Measurements from ENCODE around the gene RIMBP2. TPM values are rescaled to one million over a fixed set of nuclear protein-coding genes. Genes with fewer than 3 reads are reported as not detected.

The RIMBP2 gene
- total RNA-seq, 8 experiments from 2014 or later = 0.09 to 24.7 (median 13.0) TPM

DNA sequence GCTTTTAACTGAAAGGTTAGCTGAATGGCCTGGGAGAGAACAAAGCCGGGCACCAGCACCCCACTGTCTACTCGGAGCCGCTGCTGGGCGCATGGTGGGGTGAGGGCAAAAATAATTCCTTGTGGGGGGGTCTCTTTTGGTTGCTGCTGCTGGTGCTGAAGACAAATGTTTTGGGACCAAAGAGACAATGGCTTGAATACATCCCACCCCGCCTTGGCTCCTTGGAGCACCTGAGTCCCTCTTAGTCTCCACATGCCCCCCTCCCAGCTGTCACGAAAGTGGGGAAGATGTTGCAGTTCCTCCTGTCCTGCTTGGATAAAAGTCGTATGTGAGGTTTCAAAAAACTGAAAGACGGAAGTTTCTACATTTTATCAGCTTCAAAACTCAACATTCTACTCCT, 293.4 kb downstream of the RIMBP2 start:
- no peak for ATAC-seq (replicated peaks in 6 of 8)
- in situ Hi-C loops (cut with MboI; ENCODE audit: low pct_unique_long_range_greater_than_20kb in 2 of 9, low sequenced_read_pairs in 9 of 9, unreplicated experiment in 9 of 9) = loop anchor here in 1 of 9 experiments (25.0 kb wide), 1 partner anchor 315 kb away; no protein-coding TSS in a partner anchor
- Histone ChIP-seq H3K27ac (no peak overlapping the region), H3K4me3 (no peak overlapping the region), H3K4me1 (replicated peaks in 1 of 2) (peaks cover 0 to 5% of the 10 kb centered on the region in 2 donors)
- 10 to 100% (median 70%) methylated on average over 1 to 6 of the region's 8 CpGs; no CpG with 5 or more reads in 2 of the 10 experiments for WGBS, 10 experiments

- no peak overlapping the region for H3K27ac ChIP-seq
- no peak overlapping the region for H3K4me3 ChIP-seq
- ATAC-seq (replicated peaks in 6 of 8) = no peak
- H3K4me1 ChIP-seq (replicated peaks in 1 of 2) = no peaks in the 10 kb centered on the region
- 0 to 94% (median 47%) methylated on average over 1 to 4 of the region's 6 CpGs; no CpG with 5 or more reads in 6 of the 10 experiments for WGBS, 10 experiments
- in situ Hi-C loops (cut with MboI; ENCODE audit: low pct_unique_long_range_greater_than_20kb in 2 of 9, low sequenced_read_pairs in 9 of 9, unreplicated experiment in 9 of 9) = loop anchor here in 1 of 9 experiments (25.0 kb wide), 1 partner anchor 315 kb away; no protein-coding TSS in a partner anchor
Measured at GRCh38 chr12:130421896-130422295, 294.2 kb downstream of the RIMBP2 start.

- ATAC-seq (replicated peaks in 6 of 8) = no peak
- Histone ChIP-seq H3K4me1 (replicated peaks in 1 of 2) (no peaks in the 10 kb centered on the region), H3K4me3 (no peak overlapping the region), H3K27ac (no peak overlapping the region)
- 20 to 92% (median 66%) methylated on average over 2 to 4 of the region's 4 CpGs; no CpG with 5 or more reads in 2 of the 10 experiments for WGBS, 10 experiments
- in situ Hi-C loops (cut with MboI; ENCODE audit: low pct_unique_long_range_greater_than_20kb in 2 of 9, low sequenced_read_pairs in 9 of 9, unreplicated experiment in 9 of 9) = loop anchor here in 1 of 9 experiments (25.0 kb wide), 1 partner anchor 317 kb away; no protein-coding TSS in a partner anchor
Measured at GRCh38 chr12:130420071-130420470, 296.0 kb downstream of the RIMBP2 start.

- 0 to 79% (median 39%) methylated on average over 1 to 5 of the region's 6 CpGs; no CpG with 5 or more reads in 3 of the 10 experiments for whole genome bisulfite sequencing, 10 experiments
- in situ Hi-C loops (cut with MboI; ENCODE audit: low pct_unique_long_range_greater_than_20kb in 2 of 9, low sequenced_read_pairs in 9 of 9, unreplicated experiment in 9 of 9) = loop anchor here in 1 of 9 experiments (25.0 kb wide), 1 partner anchor 318 kb away; no protein-coding TSS in a partner anchor
- Histone ChIP-seq H3K4me3 (no peak overlapping the region), H3K4me1 (replicated peaks in 1 of 2) (no peaks in the 10 kb centered on the region), H3K27ac (no peak overlapping the region)
- ATAC-seq (replicated peaks in 6 of 8) = no peak
Measured at GRCh38 chr12:130419116-130419515, 297.0 kb downstream of the RIMBP2 start.

DNA sequence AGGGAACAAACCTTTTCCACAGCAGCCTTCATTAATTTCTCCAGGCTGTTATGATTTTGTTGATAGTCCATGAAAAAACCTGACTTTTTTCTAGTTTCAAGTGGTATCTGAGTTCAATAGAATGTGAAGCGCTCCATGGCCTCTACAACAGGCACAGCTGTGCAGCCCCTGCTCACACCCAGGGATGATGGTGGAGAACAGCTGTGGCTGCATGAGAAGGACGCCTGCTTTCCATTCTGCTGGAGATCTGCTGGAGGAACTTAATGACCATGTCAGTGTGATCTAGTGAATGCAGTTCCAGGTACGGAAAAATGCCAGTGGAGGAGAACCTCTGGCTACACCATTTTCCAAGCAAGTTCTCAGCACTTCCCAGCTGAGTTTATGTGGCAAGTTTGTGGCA, 297.8 kb downstream of the RIMBP2 start:
- WGBS, 10 experiments = 27 to 100% (median 78%) methylated on average over 1 to 3 of the region's 3 CpGs; no CpG with 5 or more reads in 3 of the 10 experiments

DNA sequence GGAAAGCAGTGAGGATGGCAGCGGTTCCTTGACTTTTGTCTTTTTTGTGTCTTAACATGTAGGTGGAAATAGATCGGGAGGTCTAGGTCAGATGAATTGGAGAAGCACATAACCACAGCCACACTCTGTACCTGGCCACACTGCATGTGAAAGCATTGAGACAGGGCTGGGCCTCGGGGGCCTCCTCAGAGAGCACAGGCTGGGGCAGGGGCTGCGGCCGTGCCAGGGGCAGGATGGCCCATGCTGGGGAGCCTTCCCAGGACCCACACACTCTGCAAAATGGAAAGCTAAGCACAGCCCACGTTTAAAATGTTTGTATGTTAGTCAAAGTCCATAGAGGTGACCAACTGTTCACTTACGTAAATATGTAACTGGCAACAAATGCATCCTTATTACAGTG, 301.7 kb downstream of the RIMBP2 start:
- in situ Hi-C loops (cut with MboI; ENCODE audit: low pct_unique_long_range_greater_than_20kb in 2 of 9, low sequenced_read_pairs in 9 of 9, unreplicated experiment in 9 of 9) = loop anchor here in 1 of 9 experiments (25.0 kb wide), 1 partner anchor 323 kb away; no protein-coding TSS in a partner anchor
- Histone ChIP-seq H3K27ac (no peak overlapping the region), H3K4me3 (no peak overlapping the region), H3K4me1 (replicated peaks in 1 of 2) (no peaks in the 10 kb centered on the region)
- WGBS, 10 experiments = 0 to 100% (median 71%) methylated on average over 1 to 6 of the region's 7 CpGs; no CpG with 5 or more reads in 3 of the 10 experiments
- no peak for ATAC-seq (replicated peaks in 6 of 8)

More for the DNA sequence above, 297.8 kb downstream of the RIMBP2 start:
- Histone ChIP-seq H3K4me3 (no peak overlapping the region), H3K4me1 (replicated peaks in 1 of 2) (no peaks in the 10 kb centered on the region), H3K27ac (no peak overlapping the region)
- in situ Hi-C loops (cut with MboI; ENCODE audit: low pct_unique_long_range_greater_than_20kb in 2 of 9, low sequenced_read_pairs in 9 of 9, unreplicated experiment in 9 of 9) = loop anchor here in 1 of 9 experiments (25.0 kb wide), 1 partner anchor 319 kb away; no protein-coding TSS in a partner anchor
- ATAC-seq (replicated peaks in 6 of 8) = no peak

DNA sequence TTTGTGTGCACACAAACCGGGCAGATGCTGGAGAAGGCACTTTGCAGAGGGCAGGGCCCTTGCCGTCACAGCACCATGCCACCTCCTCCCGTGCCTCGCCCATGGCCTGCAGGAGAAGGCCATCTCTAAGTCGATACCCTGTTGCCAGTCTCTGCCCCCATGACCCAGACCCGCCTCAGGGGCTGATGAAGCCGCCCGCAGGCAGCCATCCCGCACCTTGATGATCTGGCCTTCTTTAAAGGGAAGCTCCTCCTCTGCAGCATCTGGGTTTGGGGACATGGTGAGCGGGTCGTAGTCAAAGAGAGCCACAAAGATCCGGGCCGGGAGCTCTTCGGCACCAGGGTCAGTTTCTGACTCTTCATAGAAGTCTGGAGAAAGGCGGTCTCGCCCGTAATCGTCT, 302.2 kb downstream of the RIMBP2 start:
- ATAC-seq (replicated peaks in 6 of 8) = no peak
- H3K4me1 ChIP-seq (replicated peaks in 1 of 2) = no peaks in the 10 kb centered on the region
- H3K27ac ChIP-seq = no peak overlapping the region
- no peak overlapping the region for H3K4me3 ChIP-seq
- in situ Hi-C loops (cut with MboI; ENCODE audit: low pct_unique_long_range_greater_than_20kb in 2 of 9, low sequenced_read_pairs in 9 of 9, unreplicated experiment in 9 of 9) = loop anchor here in 1 of 9 experiments (25.0 kb wide), 1 partner anchor 323 kb away; no protein-coding TSS in a partner anchor
- 20 to 100% (median 78%) methylated on average over 1 to 14 of the region's 18 CpGs; no CpG with 5 or more reads in 2 of the 10 experiments for WGBS, 10 experiments

DNA sequence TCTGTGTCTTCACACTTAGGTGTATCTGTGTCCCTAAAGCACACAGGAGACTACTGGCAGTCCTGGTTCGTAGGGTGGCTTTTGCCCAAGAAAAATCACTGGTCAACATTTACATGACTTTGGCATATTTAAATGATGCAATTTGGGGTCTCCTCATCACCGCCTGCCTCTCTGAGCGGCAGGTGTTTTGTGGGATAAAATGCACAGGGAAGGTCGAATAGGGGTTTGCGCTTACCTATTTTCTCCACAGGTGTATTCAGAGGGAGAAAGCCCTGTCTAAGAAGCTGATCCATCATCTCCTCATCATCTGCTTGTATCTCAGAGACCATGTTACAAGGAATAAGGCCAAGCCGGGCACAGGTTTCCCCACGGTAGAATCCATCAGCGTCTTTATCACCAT, 303.7 kb downstream of the RIMBP2 start:
- WGBS, 10 experiments = 42 to 100% (median 80%) methylated on average over 2 to 6 of the region's 8 CpGs; no CpG with 5 or more reads in 2 of the 10 experiments

GRCh38 chr12:130405332-130405731, 310.8 kb downstream of the RIMBP2 start:
- H3K4me3 ChIP-seq = no peak overlapping the region
- H3K4me1 ChIP-seq (replicated peaks in 1 of 2) = no peaks in the 10 kb centered on the region
- no peak overlapping the region for H3K27ac ChIP-seq
- peak in 1 of 8 experiments; percentile 49 for ATAC-seq (replicated peaks in 6 of 8)
- in situ Hi-C loops (cut with MboI; ENCODE audit: low pct_unique_long_range_greater_than_20kb in 2 of 9, low sequenced_read_pairs in 9 of 9, unreplicated experiment in 9 of 9) = loop anchor here in 1 of 9 experiments (25.0 kb wide), 1 partner anchor 332 kb away; no protein-coding TSS in a partner anchor
- 26 to 100% (median 64%) methylated on average over 1 to 4 of the region's 7 CpGs; no CpG with 5 or more reads in 6 of the 10 experiments for WGBS, 10 experiments

More for the DNA sequence above, 303.7 kb downstream of the RIMBP2 start:
- H3K4me1 ChIP-seq (replicated peaks in 1 of 2) = no peaks in the 10 kb centered on the region
- no peak overlapping the region for H3K27ac ChIP-seq
- ATAC-seq (replicated peaks in 6 of 8) = no peak
- H3K4me3 ChIP-seq = no peak overlapping the region
- in situ Hi-C loops (cut with MboI; ENCODE audit: low pct_unique_long_range_greater_than_20kb in 2 of 9, low sequenced_read_pairs in 9 of 9, unreplicated experiment in 9 of 9) = loop anchor here in 1 of 9 experiments (25.0 kb wide), 1 partner anchor 325 kb away; no protein-coding TSS in a partner anchor

DNA sequence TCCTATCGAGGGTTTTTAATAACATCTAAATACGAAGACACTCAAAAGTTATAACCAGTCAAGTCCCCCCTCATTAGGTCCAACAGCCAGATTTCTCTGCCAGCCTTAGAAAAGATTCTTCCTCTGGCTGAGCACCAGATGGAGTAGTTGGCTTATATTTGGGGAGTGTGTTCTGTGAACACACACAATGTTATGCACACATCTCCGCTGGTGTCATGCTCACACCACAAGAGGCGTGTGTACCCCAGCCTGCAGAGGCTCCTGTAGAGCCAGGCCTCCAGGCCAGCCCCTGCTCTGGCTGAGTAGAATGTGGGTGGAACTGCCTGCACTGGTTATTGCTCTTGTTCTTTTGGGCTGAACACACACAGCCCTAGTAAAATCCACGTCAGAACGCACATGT, 314.4 kb downstream of the RIMBP2 start:
- Histone ChIP-seq H3K4me3 (no peak overlapping the region), H3K27ac (no peak overlapping the region), H3K4me1 (replicated peaks in 1 of 2) (no peaks in the 10 kb centered on the region)
- in situ Hi-C loops (cut with MboI; ENCODE audit: low pct_unique_long_range_greater_than_20kb in 2 of 9, low sequenced_read_pairs in 9 of 9, unreplicated experiment in 9 of 9) = loop anchor here in 1 of 9 experiments (25.0 kb wide), 1 partner anchor 336 kb away; no protein-coding TSS in a partner anchor
- WGBS, 10 experiments = 0 to 67% (median 40%) methylated on average over 1 to 4 of the region's 6 CpGs; no CpG with 5 or more reads in 5 of the 10 experiments
- peak in 4 of 8 experiments; percentile 63 to 84 (median 82) for ATAC-seq (replicated peaks in 6 of 8)

DNA sequence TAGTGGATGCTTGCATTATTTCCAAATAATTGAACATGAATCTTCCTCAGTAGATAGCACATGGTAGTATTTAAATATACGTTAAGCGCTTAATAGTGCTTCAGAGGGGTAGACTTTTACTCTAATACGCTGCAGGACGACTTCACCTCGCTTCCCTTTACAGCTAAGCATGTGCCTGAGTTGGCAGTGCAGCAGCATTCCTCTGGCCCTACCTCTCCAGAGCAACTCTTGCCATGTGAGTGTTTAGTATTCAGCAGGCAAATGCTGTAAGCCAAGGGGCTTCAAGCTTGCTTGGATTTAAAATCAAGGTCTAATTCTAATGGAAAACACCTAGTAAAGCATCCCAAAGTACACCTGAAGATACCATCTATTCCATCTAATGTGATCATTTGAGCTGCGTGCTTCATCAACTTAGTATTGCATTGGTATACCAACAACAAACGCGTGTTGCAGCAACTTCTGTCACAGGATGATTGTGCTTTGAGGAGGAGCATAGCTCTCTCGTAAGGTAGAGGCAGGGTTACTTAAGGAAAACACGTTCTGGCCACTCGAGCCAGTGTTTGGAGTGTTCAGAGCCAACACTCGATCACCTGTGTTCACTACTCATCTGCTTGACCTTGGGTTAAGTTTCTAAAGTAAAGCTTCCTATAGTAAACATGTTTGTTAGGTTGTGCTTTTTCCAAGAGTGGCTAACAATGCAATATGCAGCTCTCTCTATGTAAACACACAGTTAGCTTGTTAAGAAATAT, 317.8 kb downstream of the RIMBP2 start:
- in situ Hi-C loops (cut with MboI; ENCODE audit: low pct_unique_long_range_greater_than_20kb in 2 of 9, low sequenced_read_pairs in 9 of 9, unreplicated experiment in 9 of 9) = no loop called here
- ATAC-seq (replicated peaks in 6 of 8) = peak in 1 of 8 experiments; percentile 81
- H3K27ac ChIP-seq = no peak overlapping the region
- no peaks in the 10 kb centered on the region for H3K4me1 ChIP-seq (replicated peaks in 1 of 2)
- 3 to 88% (median 37%) methylated on average over 3 to 12 of the region's 12 CpGs; no CpG with 5 or more reads in 1 of the 10 experiments for WGBS, 10 experiments
- no peak overlapping the region for H3K4me3 ChIP-seq

DNA sequence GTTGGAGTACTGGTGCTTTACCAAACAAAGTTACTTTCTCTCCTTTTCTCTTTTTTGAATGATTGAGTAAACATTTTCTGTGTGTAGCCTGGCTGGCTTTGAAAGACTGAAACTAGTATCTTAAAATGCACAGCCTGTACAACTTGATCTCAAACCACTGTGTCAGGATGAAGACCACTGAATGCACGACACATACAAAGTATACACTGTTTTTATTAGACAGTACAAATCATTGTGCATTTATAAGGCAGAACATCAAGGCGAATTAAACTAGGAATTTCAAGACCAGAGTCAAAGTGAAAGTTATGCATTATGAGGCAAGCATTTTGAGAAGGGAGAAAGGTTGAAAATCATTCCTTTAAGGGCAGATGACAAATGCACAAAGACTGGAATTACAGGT, 319.4 kb downstream of the RIMBP2 start:
- Histone ChIP-seq H3K27ac (no peak overlapping the region), H3K4me3 (no peak overlapping the region), H3K4me1 (replicated peaks in 1 of 2) (no peaks in the 10 kb centered on the region)
- in situ Hi-C loops (cut with MboI; ENCODE audit: low pct_unique_long_range_greater_than_20kb in 2 of 9, low sequenced_read_pairs in 9 of 9, unreplicated experiment in 9 of 9) = no loop called here
- 0 to 85% (median 20%) methylated on average over 1 to 2 of the region's 2 CpGs; no CpG with 5 or more reads in 3 of the 10 experiments for WGBS, 10 experiments
- ATAC-seq (replicated peaks in 6 of 8) = no peak

- H3K4me3 ChIP-seq = no peak overlapping the region
- H3K27ac ChIP-seq = no peak overlapping the region
- no peak for ATAC-seq (replicated peaks in 6 of 8)
- in situ Hi-C loops (cut with MboI; ENCODE audit: low pct_unique_long_range_greater_than_20kb in 2 of 9, low sequenced_read_pairs in 9 of 9, unreplicated experiment in 9 of 9) = no loop called here
- no peaks in the 10 kb centered on the region for H3K4me1 ChIP-seq (replicated peaks in 1 of 2)
- 0 to 100% (median 26%) methylated on average over 1 to 4 of the region's 4 CpGs; no CpG with 5 or more reads in 1 of the 10 experiments for WGBS, 10 experiments
Measured at GRCh38 chr12:130394906-130395305, 321.2 kb downstream of the RIMBP2 start.

Measured in motor neuron (in vitro differentiated cells).